HFF-Myc (cell line): ENCODE measurements around the gene SUPT7L.

Source experiments
- DNase-seq: peaks from one replicate; pipeline ENCODE4 v3.0.0-alpha.2; 2011; ENCODE audit warnings: low read depth; ENCODE audit errors: extremely low read depth
- H3K4me3 ChIP-seq: replicated peaks from 2 replicates; pipeline ENCODE4 v1.5.1; 2011; ENCODE audit warnings: low read depth, mild to moderate bottlenecking, control low read depth, low read length
- CTCF ChIP-seq: IDR thresholded peaks from 2 replicates; pipeline ENCODE4 v1.5.1; 2012; ENCODE audit warnings: mild to moderate bottlenecking, low read depth, low read length, control low read depth; ENCODE audit errors: missing control alignments

Gene SUPT7L

DNA sequence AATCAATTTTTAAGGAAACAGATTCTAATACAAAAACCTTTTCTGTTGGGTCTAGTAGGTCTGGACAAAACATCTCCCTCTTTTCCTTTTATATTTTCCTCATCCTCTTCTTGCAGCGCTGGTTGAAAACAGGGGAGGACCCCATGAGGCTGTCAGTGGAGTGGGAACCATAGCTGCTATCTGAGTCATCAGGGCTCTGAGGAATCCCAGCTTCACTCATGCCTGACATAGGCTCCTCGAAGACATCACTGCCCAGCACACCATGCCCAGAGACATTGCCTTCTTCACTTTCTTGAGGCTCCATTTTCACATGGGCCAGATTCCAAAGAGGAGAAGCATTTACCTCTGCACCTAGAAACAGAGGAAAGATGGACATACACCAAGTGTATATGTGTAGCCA lies 10.0 kb downstream of the SUPT7L start:
- H3K4me3 ChIP-seq: no peak overlapping the region
- no peak for DNase-seq
- TF ChIP-seq CTCF: no peak

DNA sequence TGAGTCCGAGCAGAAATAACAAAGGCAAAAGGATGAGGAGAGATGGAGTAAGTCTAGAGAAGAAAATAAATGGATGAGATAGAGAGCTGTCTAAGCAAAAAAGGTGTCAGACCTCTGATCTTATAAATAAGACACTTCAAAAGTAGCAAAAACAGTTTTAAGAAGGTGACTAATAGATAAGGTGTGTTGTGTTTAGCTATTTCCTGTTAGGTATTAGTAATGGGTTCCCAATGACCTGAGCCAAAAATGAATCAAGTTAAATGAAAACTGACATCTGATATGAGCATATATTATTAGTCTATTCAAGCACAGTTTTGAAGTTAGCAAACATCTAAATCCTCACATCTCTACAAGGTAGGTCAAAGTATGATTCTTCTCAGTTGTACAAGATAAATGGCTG lies 10.6 kb downstream of the SUPT7L start:
- no peak overlapping the region for H3K4me3 ChIP-seq
- DNase-seq: no peak
- TF ChIP-seq CTCF: no peak

- H3K4me3 ChIP-seq: no peak overlapping the region
- DNase-seq: no peak
- no peak for TF ChIP-seq CTCF
Measured at GRCh38 chr2:27652341-27652740, 11.1 kb downstream of the SUPT7L start.

- DNase-seq: no peak
- TF ChIP-seq CTCF: no peak
- no peak overlapping the region for H3K4me3 ChIP-seq
Measured at GRCh38 chr2:27651056-27651455, 12.4 kb downstream of the SUPT7L start.

DNA sequence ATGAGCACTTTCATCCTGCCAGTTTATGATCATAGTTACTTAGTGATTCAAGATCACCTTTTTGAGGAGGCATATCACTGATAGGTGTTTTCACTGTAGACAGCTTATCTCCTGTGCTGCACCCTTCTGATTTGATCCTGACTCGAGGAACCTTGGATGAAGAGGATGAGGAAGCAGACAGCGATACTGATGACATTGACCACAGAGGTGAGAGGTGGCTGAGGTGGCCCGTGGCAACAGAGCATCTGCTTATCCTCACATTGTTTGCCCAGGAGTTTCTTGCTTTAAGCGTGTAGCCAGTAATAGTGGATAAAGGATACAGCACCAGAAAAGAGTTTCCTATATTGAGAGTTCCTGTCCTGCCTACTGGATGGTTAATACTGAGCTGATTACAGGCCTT lies 15.7 kb downstream of the SUPT7L start:
- no peak overlapping the region for H3K4me3 ChIP-seq
- no peak for DNase-seq
- TF ChIP-seq CTCF: no peak

- no peak for DNase-seq
- H3K4me3 ChIP-seq: no peak overlapping the region
- TF ChIP-seq CTCF: no peak
Measured at GRCh38 chr2:27647289-27647688, 16.1 kb downstream of the SUPT7L start.

DNA sequence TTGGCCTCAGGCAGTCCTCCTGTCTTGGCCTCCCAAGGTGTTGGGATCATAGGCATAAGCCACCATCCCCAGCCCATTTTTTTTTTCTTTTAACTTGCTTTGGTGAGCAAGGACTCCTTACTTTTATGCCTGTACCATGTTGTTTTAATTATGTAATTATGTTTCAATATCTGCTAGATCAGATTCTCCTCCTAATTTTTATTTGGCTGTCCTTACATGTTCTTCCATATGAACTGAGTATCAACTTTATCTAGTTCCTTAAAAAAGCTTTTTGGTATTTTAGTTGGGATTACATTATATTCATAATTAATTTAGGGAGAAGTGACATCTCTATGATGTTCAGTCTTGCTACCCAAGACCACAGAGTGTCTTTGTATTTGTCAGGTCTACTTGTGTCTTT lies 18.2 kb downstream of the SUPT7L start:
- no peak for DNase-seq
- TF ChIP-seq CTCF: no peak
- H3K4me3 ChIP-seq: no peak overlapping the region
